MV-4-11 (cell line): ENCODE data around the gene MCF2.
"Not testable (repeated sequence)": the region's sequence is repeated elsewhere in the genome, so short reads cannot be mapped to it uniquely, and the experiment has no call there.

ENCODE experiments used
- DNase-seq: peaks from one replicate; lab custom pipeline; 2025; lab: John Stamatoyannopoulos, UW

Gene MCF2, protein sequence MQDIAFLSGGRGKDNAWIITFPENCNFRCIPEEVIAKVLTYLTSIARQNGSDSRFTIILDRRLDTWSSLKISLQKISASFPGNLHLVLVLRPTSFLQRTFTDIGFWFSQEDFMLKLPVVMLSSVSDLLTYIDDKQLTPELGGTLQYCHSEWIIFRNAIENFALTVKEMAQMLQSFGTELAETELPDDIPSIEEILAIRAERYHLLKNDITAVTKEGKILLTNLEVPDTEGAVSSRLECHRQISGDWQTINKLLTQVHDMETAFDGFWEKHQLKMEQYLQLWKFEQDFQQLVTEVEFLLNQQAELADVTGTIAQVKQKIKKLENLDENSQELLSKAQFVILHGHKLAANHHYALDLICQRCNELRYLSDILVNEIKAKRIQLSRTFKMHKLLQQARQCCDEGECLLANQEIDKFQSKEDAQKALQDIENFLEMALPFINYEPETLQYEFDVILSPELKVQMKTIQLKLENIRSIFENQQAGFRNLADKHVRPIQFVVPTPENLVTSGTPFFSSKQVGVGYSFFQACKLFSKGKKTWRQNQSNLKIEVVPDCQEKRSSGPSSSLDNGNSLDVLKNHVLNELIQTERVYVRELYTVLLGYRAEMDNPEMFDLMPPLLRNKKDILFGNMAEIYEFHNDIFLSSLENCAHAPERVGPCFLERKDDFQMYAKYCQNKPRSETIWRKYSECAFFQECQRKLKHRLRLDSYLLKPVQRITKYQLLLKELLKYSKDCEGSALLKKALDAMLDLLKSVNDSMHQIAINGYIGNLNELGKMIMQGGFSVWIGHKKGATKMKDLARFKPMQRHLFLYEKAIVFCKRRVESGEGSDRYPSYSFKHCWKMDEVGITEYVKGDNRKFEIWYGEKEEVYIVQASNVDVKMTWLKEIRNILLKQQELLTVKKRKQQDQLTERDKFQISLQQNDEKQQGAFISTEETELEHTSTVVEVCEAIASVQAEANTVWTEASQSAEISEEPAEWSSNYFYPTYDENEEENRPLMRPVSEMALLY

DNA sequence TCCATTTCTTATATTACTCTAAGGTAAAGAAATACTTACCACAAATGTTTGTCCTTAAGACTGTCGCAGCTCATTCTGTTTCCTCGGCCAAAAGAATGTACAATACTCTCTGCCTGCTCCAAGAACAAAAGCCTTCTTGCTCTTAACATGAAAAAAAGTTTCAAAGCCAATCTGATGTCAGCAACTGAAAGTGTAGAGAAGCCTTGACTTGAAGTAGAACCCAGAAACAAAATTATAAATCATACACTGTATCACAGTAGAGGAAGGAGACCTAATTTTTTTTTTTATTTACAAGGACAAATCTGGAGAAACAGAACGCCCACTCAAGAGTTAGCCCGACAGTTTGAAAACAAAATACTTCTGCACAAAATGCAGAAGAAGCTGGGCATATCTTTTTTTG, at the start of gene MCF2:
Gene MCF2 (minus strand): TSS at position 101 of the 400 bp plus-strand sequence. CDS start 56,423 bp downstream, outside the sequence.
- DNase-seq = no peak

DNA sequence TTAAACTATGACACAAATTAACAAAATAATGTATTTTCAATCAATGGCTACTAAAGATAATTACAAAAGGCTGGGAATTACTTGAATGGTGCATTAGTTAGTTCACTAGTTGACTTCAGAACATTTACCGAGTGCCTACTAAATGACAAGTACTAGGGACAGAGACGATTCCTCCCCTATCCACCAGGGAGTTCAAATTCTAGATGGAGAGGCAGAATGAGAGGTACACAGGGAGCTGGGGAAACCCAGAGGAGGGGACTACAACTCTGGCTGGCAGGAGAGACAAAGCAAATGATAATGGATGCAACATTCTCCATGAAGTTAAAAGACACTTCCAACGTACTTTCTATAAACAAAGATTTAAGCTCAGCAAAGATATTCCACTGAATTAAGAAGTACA, 43.1 kb upstream of the MCF2 start:
- DNase-seq = no peak

DNA sequence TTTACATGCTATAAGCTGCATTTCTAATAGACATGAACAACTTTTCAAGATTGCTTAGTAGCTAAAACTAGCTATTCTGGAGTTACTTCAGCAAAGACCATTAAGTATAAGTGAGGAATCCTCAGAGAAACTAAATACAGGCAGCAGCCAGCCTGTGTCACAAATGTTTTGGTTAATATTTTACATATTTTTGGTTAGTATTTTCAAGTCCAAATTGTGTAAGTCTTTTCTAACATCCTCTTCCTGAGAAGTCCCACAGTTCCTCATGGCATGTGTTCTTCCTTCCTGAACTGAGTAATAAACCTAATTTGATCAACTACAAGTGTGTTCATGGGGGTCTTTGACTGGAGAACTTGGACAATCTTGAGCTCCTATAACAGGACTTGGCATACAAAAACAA, 42.4 kb upstream of the MCF2 start:
- no peak for DNase-seq

DNA sequence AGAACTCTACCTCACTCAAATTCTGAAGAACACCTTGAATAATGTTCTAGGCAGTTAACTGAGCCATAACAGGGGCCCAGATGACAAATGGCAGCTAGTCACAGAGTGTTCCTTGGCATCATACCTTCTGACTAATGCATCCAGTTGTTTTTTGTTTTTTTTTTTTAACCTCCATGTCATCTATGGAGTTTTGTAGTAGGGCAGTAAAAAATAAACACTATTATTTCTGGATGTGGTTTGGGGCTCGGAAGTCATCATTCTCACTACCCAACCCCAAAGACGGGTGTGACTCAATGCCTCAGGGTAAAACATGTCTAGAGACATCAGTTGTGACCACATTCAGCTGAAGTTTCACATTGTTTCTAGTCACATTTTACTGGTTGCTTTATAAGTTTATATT, 31.2 kb upstream of the MCF2 start:
- DNase-seq = peak; percentile 63

DNA sequence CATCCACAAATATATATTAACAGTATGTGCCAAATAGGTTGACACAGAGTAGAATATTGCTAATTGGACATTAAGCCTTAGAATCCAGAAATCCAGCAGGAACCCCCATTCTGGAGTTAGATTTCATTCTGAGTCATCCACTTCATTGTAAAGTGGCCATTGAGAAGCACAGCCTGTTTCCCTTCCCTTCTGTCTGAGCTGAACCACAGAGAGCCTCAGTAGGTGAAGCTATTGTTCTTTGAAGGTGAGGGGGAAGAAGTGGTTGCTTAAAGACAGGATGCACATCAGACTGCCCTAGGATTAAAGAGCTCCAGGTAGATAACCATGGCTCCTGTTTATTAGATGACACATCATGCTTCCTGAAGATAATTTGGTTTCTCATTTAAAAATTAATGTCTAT, 30.6 kb upstream of the MCF2 start:
- DNase-seq = no peak

DNA sequence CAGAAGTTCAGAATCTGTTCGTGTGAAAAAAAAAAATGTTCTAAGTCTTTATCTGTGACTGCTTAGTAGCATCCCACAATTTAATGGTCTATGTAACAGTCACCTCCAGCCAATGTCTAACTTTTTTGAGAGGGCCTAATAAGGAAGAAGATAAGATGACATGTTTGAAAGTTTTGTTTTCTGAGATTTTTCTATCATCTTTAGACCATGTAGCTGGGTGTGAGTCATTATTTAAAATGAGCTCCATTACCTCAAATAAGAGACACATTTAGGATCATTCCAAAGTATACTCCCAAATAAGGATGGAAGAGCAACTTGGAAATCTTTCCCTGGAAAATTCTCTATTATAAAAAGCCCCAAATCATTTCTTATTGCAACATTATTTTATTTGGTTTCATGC, 28.2 kb upstream of the MCF2 start:
- no peak for DNase-seq

DNA sequence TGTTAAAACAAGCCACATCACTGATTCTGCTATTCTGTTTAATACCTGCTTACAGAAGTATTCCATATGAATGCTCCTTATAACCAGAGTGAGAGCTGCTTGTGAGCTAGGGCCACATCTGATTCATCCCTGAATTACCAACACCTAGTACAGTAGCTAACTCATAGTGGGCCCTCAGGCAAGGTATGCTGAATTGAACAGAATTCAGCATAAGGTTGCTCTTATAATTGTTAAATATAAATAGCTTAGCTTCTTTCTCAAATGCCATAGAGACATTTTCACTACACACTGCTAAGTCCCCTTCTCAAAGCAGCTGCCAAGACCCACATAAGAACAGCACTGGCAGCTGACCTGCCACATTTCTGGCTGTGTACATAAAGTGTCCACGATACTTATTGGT, 27.0 kb upstream of the MCF2 start:
- no peak for DNase-seq

DNA sequence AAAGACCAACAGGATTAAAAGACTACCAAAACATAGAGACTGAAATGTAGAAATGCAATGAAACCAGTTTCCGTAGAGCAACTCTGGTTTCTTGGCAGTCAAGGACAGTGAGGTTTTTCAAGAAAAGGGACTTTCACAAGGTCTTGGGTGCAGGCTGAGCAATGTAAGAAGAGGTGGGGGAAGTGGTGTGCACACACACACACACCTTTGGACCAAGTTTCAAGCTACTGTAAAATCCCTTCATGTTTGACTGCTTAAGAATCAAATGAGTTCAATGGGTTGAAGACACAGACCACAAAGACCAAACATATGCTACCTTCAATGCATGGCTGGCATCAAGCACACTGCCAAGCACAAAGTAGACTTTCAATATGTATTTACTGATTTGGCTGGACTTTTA, 17.8 kb upstream of the MCF2 start:
- DNase-seq = no peak

DNA sequence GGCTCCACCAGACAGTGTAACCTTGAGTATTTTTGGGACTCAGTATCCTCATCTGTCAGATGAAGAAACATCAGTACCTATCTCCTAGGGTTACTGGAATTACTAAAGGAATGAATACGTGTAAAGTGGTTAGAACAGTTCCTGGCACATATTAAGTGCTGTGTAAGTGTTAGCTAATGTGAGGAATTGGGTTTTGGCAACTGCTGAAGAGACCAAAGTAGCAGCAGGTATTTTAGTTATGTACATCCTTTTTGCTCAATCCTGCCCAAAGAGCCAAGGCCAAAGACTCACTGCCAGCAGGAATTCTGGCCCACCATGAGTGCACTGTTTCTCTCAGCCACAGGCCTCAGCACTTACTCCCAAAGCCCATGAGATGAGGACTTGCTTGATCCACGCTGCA, 16.7 kb upstream of the MCF2 start:
- no peak for DNase-seq

DNA sequence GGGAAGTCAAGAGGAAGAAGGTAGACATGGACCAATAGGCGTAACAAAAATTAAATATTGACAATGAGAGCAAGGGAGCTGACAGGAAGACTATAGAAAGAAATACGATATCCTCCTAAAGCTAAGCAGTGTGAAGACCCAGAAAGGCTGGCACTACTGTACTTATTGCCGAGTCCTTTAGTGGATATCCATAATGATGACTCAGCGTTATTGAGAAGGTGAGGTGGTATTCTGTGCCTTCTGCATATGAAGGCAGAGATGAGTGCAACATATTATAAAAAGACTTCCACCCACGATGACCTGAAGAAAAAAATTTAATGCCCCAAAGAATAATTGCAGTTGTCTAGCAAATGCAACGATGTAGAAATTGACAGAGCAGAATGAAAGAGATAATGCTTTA, 13.0 kb upstream of the MCF2 start:
- no peak for DNase-seq

DNA sequence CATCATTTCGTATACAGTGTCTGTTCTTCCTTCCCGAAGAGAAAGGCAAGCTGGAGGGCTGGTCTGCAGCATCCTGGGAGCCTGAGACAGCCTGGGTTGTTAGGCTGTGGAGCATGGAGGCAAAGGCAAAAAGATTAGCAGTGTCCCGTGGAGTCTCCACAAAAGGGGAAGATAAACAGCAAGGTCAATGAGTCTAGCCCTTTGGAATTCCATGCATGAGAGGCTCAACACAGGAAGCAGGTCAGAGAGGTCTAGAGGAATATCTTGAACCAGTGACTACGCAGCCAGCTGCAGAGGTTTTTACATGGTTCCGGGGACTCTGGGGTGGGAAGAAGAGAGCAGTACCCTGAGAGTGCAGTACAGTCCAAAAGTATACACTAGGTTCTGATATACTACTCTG, 12.2 kb upstream of the MCF2 start:
- no peak for DNase-seq

DNA sequence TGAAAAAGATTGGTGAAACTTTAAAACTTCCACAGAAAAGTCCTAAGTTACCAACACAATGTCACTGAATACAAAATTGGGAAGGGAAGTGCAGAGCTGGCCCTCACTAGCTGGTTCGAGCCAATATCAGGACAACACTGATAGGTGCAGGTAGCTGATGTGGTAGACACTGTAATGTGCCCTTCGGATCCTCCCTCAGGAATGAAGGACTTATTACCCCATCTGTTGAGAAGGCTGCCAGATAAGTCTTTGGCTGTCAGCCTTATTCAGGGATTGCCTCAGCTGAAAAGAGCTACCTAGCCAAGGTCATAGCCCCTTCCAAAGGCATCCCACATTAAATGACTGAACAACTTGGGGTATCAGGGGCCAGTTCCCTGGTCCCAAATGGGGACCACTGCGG, 5.3 kb downstream of the MCF2 start:
- no peak for DNase-seq

DNA sequence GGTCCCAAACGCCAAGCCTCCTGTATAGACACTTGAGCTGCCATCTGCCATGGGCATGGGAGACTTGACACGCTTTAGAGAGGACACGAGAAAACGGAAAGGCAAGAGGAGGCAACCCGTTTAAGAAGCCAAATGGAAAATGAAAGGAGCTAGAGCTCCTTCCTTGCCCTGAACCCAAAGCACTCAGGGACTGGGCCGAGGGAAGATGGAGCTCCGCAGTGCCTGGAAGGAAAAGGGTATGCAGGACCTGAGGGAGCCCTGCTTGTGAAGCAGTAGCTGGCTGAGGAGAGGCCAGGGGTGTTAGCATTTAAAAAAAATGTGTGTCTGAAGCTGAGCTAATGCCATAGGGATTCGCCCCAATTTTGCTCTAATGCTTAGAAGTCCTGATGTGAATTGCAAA, 15.1 kb downstream of the MCF2 start:
- DNase-seq = no peak

DNA sequence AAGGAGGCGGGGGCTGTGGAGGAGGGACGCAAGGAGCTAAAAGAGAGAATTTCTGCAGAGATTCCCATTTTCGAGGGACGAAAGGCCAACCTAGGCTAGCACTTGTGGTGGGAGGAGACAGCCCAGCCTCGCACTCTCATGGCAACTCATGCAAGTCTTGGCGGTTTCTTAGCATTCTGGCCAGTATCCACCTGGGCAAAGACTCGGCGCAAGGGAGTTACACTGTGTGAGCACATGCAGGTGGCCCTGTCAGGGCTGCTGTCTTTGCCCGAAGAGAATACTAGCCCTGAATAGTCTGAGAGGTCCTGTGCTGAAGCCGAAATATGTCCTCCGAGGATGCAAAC, 15.5 kb downstream of the MCF2 start:
- DNase-seq = no peak

DNA sequence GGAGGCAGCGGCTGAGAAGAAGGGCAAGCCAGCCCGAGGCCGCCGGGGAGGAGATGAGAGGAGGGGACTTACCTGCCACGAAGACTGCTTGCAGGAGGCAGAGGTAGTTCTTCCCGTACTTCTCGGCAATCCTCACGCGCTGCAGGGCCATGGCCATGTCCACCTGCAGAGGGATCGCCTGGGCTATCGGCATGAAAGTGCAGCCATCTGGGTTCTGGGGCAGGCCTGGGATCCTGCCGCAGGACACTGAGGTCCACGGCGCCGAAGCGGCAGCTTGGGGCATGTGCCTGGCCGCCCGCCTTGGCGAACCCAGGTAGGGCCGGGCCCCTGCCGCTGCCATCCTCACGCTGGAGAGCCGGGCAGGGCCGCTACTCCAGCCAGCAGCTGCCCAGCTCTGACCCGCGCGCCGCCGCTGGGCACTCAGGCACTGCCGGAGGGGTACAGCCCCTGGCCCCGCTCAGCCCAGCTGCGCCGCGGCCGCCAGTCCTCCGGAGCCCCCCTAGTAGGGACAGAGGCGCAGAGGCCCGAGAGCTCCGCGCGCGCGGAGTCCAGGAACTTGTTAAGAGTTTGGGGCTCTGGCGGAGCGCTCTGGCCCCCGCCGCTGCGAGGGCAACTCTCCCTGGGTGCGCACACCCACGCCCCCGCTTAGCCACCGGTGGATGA, 16.0 kb downstream of the MCF2 start:
- DNase-seq = no peak

DNA sequence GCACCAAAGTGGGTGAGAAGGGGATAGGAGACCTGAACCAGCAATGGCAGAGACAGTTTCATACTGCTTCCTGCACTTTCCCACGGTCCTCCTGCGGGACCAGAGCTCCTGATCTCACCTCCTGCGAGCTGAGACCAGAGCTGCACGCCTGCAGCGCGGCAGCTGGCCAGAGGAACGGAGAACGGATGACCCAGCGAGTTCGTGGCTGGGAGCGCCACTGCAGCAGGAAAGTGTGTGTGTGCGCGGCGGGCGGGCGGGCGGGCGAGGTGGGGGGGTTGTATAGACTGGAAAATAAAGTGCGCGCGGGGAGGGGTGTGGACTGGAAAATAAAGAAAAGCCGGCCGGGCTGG, 16.5 kb downstream of the MCF2 start:
- no peak for DNase-seq

DNA sequence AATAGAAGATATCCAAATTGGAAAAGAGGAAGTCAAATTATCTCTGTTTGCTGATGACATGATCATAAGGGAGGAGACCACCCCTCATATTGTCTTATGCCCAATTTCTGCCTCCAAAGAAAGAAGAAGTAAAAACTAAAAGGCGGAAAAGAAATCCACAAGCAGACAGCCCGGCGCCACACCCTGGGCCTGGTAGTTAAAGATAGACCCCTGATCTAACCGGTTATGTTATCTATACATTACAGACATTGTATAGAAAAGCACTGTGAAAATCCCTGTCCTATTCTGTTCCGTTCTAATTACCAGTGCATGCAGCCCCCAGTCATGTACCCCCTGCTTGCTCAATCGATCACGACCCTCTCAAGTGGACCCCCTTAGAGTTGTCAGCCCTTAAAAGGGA, 22.8 kb downstream of the MCF2 start:
- DNase-seq = not testable (repeated sequence)

DNA sequence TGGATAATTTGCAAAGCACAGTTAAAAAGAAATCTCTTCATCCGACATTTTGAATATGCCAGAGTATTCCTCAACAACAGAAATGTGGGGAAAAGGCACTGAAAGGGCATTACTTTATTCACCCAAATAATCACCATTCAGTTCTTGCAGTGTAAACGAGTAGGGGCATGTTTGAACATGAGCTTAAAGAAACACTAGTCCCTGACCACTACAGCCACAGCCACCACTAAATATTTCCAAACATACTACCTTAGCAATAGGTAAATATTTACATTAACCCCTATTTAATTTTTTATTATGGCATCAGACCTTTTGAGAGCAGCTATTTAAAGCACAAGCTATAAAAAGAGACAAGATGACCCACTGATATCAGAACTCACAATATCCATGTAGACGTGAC, 27.6 kb downstream of the MCF2 start:
- DNase-seq = no peak

DNA sequence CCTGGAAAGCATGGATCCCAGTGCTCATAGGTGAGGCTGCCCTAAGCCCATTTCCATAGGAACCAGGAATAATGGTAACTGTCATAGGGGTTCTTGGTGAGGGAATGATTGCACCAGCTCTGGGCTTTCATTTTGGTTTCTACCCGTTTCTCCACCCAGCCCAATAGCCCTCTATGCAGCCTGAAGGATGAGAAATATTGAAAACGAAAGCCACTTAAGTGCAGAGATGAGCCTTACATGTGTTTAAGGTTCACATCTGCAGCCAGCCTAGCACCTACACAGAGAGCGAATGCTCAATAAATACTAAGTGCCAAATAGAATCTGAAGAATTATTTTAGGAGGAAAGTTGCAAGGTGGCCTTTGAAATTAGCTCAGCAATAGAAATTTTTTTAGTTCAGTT, 60.4 kb downstream of the MCF2 start:
- no peak for DNase-seq

DNA sequence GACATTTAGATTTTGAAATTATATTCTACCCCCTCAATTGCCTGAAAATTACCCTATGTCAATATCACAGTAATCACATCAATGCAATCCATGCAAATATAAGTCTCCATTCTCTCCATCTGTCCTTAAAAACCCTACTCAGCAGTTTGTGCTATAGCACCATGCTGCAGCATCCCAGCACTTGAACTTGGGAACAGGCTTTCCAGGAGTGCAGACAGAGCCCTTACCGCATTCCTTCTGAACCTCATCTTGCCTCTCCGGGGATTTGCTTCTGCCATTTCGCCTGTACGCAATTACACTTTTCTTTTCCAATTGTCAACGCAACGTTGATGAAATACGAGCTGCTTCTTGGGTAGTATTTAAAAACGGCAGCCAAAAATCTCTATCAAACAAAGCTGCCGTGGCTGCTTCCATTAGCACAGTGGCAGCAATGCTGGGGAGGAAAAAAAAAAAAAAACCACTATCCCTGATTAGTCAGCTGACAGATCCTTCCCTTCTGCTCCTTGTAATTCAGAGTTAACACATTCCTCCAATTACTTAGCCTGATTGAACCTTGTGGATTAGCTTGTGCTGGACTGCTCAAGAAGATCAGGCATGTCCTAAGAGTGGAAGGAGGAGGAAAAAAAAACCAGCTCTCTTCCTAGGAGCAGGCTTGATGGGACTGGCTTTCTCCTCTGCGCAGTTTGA, 65.6 kb downstream of the MCF2 start:
- no peak for DNase-seq

DNA sequence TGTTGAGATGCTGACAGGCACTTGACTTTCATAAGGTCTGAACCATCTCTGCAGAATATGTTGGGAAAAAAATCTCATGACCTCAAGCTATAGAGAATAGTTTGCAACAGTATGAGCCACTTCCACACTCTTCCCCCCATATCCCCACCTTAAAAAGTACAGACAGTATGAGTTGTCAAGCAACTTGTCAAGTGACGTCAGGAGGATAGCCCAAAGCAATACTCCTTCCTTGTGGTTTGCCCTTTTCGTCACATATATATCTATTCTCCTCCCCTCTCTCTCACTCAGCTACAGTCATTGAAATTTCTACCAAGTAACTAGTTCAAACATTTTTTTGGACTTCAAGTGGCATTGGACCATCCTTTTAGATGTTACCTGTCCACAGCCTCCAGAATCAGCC, 67.7 kb downstream of the MCF2 start:
- DNase-seq = no peak

DNA sequence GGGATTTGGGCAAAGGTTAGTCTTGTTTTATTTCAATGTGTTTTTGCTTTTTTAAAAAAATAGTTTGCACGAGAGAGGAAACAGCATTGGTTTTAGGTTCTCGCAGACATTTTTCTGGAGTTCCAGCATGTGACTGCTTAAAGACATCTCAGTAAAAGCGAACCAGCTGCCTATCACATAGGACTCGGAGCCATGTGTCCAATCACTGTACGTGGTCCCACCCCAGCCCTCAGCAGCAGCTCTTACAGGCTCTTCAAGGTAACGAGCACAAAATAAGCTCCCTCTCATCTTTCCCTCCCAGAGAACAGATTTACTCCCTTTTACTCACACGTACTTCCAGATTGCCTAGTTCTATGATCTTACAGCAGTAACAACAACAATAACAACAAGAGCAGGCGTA, 68.7 kb downstream of the MCF2 start:
- no peak for DNase-seq
